Stimulated activated naive CD8-positive, alpha-beta T cell treated with anti-CD3 and anti-CD28 coated beads, Interleukin-15, Interleukin-2, amounts not matched to agents 100 U/mL and 50 U/mL, for 24 hours (primary cell): ENCODE results near the gene XRCC1.
A peak's percentile ranks its signal among the peaks of the same experiment; 100 is the strongest.
"Not testable (repeated sequence)": the region's sequence is repeated elsewhere in the genome, so short reads cannot be mapped to it uniquely, and the experiment has no call there.

Experiments
- ATAC-seq: fragments of 150-1000 bp; cut with Tn5 transposase; one replicate; pipeline ENCODE4 v1.10.0; 2021
- DNase-seq: peaks from one replicate; pipeline ENCODE4 v3.0.0; 2021

Gene XRCC1

DNA sequence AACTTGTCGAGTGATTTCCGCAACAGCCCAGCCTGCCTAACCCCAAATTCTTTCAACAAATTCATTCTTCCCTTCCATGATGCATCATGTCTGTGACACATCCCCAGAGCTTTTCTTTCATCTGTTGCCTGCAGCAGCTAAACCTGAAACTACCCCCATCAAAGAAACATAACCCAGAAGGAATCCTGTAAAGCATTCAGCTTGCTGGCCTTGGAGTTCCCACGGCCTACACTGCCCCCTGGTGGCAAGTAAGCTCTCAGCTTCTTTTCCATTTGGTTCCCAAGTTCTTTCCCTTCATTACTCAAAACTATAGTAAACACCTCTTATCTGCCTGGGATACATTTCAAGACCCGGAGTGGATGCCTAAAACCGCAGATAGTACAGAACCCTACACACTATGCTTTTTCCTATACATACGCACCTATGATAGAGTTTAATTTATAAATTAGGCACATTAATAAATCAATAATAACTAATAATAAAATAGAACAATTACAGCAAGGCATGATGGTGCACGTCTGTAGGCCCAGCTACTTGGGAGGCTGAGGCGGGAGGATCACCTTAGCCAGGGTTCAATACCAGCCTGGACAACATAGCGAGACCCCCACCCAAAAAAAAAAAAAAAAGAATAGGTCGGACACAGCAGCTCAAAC is 55.8 kb downstream of the XRCC1 start:
- peak; percentile 84 for ATAC-seq
- DNase-seq, result peak; percentile 87

DNA sequence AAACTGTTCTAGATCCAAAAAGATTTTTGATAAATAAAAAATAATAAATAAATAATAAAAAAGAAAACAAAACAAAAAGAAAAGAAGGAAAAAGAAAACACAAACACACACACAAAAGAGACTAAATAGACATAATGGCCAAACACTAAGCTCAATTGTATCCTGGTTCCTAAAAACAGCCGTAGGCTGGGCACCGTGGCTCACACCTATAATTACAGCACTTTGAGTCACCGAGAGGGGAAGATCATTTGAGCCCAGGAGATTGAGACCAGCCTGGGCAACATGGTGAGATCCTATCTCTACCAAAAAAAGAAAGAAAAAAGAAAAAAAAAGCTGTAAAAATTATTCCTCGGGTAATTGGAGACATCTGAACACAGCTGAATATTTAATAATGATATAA is 57.3 kb downstream of the XRCC1 start:
- no peak for ATAC-seq
- DNase-seq, result no peak

DNA sequence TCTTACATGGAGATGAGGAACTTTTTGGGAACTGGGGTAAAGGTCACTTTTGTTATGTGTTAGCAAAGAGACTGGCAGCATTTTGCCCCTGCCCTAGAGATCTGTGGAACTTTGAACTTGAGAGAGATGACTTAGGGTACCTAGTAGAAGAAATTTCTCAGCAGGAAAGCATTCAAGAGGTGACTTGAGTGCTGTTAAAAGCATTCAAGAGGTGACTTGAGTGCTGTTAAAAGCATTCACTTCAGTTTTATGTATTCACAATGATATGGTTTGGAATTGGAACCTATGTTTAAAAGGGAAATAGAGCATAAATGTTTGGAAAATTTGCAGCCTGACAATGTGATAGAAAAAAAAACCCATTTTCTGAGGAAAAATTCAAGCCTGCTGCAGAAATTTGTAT is 62.9 kb downstream of the XRCC1 start:
- DNase-seq, result not testable (repeated sequence)

DNA sequence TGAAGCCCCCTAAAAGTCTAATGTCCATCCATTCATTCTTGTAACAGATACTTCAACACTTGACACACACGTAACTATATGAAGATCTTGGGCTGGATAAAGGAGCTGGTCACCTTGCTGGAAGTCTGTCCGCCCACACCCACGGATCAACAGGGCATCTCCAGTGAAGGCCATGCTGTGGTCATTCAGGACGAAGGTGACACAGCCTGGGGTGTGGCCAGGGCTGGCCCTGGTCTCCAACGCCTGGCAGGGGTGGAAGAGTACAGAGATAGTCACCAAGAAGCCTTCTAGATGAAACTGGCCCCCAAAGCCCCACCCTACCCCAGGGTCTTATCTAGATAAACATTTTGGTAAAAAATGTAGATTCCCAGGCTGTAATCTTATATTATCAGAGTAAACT is 64.0 kb downstream of the XRCC1 start:
- no peak for DNase-seq
- no peak for ATAC-seq

More for the DNA sequence above, 62.9 kb downstream of the XRCC1 start:
- ATAC-seq, result not testable (repeated sequence)

DNA sequence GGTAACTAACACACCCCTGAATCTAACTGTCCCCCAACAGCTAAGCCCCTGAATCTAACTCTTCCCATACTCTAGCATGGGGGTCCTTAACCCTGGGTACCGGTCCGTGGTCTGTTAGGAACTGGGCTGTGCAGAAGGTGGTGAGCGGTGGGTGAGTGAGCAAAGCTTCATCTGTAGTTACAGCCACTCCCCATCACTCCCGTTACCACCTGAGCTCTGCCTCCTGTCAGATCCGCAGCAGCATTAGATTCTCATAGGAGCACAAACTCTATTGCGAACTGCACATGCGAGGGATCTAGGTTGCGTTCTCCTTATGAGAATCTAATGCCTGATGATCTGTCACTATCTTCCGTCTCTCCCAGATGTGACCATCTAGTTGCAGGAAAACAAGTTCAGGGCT is 64.6 kb downstream of the XRCC1 start:
- ATAC-seq, result no peak
- no peak for DNase-seq

DNA sequence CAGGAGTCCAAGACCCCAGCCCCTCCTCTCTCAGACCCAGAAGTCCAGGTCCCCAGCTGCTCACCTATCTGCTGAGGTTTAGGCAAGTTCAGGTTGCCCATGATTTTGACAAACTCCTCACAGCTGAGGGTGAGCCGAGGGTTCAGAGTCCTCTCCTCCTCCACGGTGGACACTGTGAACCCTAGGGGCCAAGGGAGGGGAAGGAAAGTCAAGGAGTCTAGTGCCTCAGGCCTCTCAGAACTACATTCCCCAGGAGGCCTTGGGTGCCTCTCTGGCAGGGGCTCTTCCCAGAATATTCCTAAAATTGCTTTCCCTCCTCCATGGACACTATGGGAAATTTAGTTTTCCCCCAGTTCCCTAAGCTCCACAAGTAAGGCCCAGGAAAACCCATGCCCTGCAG is 67.4 kb downstream of the XRCC1 start:
- DNase-seq (no peak), ATAC-seq (no peak)

DNA sequence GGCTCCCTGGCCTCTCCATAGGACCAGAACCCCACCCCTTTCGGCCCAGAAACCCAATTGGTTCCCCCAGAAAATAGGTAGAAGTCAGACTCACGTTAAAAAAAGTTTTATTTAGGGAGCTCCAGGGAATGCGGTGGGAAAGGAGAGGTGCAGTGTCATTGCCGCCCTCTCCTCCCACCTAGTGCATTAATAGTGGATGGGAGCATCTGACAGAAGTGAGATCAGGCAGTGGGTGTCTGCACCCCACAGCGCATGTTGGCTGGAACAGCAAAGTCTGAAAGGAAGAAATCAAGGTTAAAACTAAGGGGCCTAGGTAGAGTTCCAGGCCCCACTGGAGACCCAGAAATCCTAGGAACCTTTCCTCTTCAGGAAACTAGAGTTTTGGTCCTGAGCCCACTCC is 68.7 kb downstream of the XRCC1 start:
- DNase-seq (no peak), ATAC-seq (no peak)

DNA sequence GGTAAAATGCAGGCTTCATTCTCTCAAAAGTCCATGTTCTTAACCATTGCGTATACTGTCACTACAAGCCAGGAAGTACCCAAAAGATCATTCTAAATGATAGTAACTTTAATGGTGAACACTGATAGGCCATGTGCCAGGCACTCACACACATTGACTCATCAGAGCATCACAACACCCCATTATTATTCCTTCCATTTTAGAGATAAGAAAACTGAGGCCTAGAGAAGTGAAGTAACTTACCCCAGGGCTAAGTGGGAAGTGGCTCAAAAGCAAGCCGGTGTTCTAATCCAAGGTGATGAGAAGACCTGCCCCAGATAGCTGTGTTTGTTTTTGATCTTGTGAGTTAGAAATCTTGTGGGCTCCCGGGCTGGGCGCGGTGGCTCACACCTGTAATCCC is 69.4 kb downstream of the XRCC1 start:
- no peak for ATAC-seq
- no peak for DNase-seq

DNA sequence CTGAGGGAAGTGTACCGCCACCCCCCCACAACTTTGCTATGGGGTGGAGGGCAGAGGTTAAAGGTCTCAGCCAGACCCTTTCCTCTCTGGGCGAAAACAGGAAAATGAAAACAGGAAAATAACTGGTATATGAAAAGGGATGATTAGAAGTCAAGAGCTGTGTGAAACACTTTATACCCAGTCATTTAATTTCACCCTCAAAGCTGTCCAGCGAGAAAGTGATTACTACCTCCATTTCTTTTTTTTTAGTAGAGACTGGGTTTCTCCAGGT is 70.2 kb downstream of the XRCC1 start:
- DNase-seq, result no peak
- ATAC-seq, result no peak

DNA sequence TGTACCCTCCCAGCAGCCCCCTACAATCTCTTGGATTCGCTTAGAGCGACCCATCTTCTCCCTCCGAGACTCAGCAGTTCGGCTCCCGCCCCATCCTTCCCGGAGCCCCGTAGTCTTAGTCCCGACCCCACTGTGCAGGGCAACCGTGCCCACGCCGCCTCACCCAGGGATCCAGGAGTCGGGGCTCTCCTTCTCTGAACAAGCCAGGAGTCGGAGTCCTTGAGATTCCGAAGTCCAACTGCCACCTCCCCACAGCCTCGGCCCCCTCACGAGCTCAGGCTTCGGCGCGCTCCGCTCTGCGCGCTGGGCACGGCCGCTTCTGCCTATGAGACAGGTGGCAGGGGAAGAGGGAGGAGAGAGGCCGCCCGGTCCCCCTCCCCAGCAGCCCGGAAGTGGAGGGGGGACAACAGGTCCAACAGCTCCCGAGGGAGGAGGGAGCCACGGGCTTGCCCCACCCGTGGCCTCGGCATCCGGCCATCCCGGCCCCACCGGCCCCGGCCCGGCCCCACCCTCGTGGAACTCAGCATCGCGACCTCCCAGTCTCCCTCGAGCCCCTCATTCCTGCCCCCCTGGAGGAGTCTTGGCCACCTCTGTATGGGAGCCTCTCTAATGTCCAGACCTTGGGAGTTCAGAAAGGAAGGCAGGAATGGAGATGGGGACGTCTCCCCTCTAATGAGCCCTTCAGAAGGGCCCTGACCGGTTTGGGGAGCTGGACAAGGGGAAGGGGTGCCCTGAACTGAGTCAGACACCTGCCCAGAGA is 70.7 kb downstream of the XRCC1 start, which contains the start of gene PHLDB3:
Gene PHLDB3 (minus strand): TSS at position 321 of the 760 bp plus-strand sequence. CDS start 628 bp downstream, outside the sequence.
- peak; percentile 61 for DNase-seq

DNA sequence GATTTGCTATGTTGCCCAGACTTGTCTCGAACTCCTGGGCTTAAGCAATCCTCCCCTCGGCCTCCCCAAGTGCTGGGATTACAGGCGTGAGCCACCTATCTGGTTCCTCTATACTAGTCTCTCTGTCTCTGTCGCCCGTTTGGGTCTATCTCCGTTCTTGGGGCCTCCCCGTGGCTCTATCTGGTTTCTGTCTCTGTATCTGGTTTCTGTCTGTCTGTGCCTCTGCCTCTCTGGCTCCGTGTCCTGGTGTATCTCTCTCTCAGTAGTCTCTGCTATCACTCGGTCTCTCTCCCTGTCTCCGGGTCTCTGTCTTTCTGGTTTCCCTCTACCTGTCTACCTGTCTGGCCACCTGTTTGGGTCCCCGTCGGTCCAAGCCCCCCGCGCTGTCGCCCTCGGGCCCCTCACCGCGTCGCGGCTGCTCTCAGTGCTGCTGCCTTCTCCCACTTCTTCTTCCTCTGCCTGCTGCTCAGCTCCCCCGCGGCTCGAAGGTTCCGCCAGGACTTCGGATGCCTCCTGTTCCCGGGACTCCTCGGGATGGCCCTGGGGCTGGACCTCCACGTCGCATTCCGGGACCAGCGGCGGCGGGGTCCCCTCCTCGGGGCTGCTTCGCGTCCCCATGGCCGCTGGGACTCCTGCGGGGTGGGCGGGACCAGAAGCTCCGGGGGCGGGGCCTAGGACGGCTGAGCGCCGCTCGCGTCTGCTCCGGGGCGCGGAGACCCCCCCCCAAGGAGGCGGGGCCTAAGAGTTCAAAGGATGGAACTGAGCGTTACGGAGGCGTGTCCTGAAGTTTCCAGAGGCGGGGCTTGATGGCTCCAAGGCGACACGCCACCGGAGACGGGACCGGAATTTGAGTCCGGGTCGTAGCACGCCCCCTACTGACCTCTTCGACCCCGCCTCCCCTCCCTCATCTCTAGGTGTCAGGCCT is 71.6 kb downstream of the XRCC1 start:
- peak; percentile 99 for DNase-seq
- peak; percentile 95 for ATAC-seq

More for the DNA sequence above, 70.7 kb downstream of the XRCC1 start, which contains the start of gene PHLDB3:
- ATAC-seq, result peak; percentile 38

DNA sequence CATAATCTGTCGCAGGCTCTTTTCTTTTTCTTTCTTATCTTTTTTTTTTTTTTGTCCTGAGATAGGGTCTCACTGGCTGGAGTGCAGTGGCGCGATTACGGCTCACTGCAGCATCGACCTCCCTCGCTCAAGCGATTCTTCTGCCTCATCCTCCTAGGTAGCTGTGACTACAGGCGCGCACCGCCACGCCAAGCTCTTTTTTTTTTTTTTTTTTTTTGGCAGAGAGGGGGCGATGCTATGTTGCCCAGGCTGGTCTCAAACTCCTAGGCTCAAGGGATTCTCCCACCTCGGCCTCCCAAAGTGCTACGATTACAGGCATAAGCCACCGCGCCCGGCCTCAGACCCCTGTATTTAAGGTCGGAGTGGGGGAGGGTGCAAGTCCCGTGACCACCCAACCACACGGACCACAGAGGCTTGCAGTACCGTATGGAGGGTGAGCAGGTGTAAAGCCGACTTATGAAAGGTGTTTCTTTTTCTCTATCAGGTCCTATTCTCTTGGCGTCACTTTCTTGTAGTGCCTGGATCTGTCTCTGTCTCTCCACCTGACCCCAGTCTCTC is 72.8 kb downstream of the XRCC1 start:
- ATAC-seq, result no peak

DNA sequence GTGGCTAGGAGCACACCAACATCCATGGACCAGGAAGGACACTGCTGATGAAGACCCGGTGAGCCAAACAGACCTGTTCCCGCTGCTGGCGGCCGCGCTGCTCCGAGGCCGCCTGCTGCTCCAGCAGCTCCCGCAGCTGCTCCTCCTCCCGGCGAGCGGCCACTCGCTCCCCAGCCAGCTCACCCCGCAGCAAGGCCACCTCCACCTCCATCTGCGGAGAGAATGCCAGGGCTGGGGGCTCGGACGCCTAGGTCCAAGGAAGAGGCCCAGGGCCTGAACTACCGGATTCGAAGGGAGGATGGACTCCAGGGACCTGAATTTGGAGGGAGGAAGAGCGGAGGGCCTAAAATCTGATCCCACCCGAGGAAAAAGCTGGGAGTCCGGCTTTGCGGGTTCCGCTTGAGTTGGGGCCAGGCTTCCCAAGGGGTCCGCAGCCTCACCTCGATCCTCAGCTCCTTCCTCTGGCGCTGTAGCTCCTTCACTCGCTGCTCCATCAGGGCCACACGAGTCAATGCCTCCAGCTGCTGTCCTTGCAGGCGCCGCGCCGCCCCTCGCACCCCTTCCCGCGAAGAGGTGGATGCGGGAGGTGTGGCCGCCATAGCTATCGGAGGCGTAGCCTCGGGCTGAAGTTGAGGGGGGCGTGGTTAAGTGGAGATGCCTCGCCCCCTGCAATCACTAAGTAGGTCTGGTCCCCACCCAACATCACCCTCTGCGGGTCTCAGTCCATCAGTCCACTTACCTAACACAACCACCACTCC is 73.5 kb downstream of the XRCC1 start:
- ATAC-seq (no peak), DNase-seq (no peak)

More for the DNA sequence above, 72.8 kb downstream of the XRCC1 start:
- no peak for DNase-seq

DNA sequence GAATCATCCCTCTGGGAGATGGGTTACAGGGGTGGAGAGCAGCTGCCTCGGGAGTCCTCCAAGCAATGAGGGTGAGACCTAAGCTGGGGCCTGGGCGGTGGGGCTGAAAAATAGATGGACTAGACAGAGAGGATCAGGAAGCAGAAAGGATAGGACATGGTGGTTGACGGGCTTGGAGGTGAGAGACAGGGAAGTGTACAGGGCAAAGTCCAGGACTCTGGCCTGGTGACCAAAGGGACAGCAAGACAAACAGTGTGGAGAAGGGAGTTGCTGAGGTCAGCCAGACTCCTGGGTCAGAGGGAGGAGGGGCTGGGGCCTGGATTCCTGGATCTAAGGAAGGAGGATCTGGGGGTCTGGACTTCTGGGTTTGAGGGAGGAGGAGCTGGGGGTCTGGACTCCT is 76.3 kb downstream of the XRCC1 start:
- DNase-seq (no peak), ATAC-seq (no peak)

DNA sequence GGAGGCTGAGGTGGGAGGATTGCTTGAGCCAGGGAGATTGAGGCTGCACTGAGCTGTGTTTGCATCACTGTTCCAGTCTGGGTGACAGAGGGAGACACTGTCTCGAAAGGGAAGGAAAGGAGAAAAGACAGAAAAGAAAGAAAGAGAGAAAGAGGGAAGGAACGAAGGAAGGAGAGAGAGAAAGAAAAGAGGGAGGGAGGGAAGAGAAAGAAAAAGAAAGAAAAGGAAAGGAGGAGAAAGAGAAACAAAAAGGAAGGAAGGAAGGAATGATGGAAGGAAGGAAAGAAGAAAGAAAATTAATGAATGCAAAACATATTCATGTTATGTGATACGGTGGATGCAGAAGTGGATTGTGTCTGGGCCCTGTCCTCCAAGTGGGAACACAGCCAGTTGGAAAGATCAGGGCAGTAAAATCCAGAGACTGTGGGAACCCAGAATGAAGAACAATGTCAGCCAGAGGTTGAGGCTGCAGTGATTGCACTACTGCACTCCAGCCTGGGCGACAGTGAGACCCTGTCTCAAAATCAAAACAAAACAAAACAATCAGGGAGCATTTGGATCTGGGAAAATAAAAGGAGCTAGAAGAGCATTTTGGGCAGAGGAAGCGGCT is 77.0 kb downstream of the XRCC1 start:
- DNase-seq (no peak), ATAC-seq (no peak)

DNA sequence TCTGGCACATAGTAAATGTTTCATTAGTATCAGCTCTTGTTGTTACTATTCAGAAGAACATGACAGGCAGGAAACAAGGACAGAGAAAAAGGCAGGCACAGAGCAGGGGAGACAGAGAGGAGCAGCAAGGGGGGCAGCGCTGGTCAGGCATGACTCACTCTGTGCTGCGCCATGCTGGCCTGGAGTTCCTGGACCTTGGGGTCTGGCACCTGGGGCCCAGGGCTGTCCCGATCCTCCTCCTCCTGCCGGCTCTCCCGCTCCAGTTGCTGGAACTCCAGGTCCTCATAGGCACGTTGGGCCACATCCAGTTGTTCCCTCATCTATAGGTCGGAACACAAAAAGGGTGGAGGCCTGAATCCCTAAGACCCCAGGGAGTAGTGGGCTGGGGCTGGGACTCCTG is 78.4 kb downstream of the XRCC1 start:
- ATAC-seq (no peak), DNase-seq (no peak)

DNA sequence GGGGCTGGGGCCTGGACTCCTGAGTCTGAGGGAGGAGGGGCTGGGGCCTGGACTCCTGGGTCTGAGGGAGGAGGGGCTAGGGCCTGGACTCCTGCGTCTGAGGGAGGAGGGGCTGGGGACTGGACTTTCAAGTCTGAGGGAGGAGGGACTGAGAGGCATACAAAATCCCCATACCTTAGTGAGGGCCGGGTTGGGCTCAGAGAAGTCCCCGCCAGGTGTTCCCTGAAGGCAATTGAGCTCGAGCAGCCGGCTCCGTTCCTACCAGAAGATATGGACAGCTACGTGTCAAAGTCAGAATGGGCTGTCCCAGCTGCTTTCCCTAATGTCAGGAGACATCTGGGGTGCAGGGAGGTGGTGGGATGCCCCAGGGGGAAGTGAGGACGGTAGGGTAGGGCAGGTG is 80.2 kb downstream of the XRCC1 start:
- ATAC-seq (no peak), DNase-seq (no peak)
